Measurements from ENCODE around the gene LRP1-AS. TPM values are rescaled to one million over a fixed set of nuclear protein-coding genes. Genes with fewer than 3 reads are reported as not detected.

Gene LRP1-AS
- total RNA-seq, 1 donor: not detected

- DNase-seq (ENCODE audit: low read depth): no peak
These were observed 46.4 kb upstream of the LRP1-AS start for GRCh38 chr12:57193706-57194245.

GRCh38 chr12:57192920-57193319, 45.5 kb upstream of the LRP1-AS start:
- no peak for TF ChIP-seq CTCF (IDR thresholded peaks at IDR 0.05; ENCODE audit: insufficient read depth, low read length)
- DNase-seq (ENCODE audit: low read depth): no peak
- no peak overlapping the region for H3K4me3 ChIP-seq (ENCODE audit: low read depth, low read length)

More at GRCh38 chr12:57193706-57194245, 46.4 kb upstream of the LRP1-AS start:
- H3K4me3 ChIP-seq (ENCODE audit: low read depth, low read length): no peak overlapping the region
- no peak for TF ChIP-seq CTCF (IDR thresholded peaks at IDR 0.05; ENCODE audit: insufficient read depth, low read length)

- TF ChIP-seq CTCF (IDR thresholded peaks at IDR 0.05; ENCODE audit: insufficient read depth, low read length): no peak
- no peak overlapping the region for H3K4me3 ChIP-seq (ENCODE audit: low read depth, low read length)
- DNase-seq (ENCODE audit: low read depth): peak; percentile 31
These were observed 44.0 kb upstream of the LRP1-AS start for GRCh38 chr12:57191410-57191809.

- TF ChIP-seq CTCF (IDR thresholded peaks at IDR 0.05; ENCODE audit: insufficient read depth, low read length): no peak
- no peak for DNase-seq (ENCODE audit: low read depth)
- H3K4me3 ChIP-seq (ENCODE audit: low read depth, low read length): no peak overlapping the region
These were observed 43.4 kb upstream of the LRP1-AS start for GRCh38 chr12:57190821-57191220.

GRCh38 chr12:57190037-57190436, 42.6 kb upstream of the LRP1-AS start:
- DNase-seq (ENCODE audit: low read depth): peak; percentile 53
- H3K4me3 ChIP-seq (ENCODE audit: low read depth, low read length): no peak overlapping the region
- no peak for TF ChIP-seq CTCF (IDR thresholded peaks at IDR 0.05; ENCODE audit: insufficient read depth, low read length)

GRCh38 chr12:57188090-57188425, 40.6 kb upstream of the LRP1-AS start:
- H3K4me3 ChIP-seq (ENCODE audit: low read depth, low read length): no peak overlapping the region
- TF ChIP-seq CTCF (IDR thresholded peaks at IDR 0.05; ENCODE audit: insufficient read depth, low read length): no peak
- no peak for DNase-seq (ENCODE audit: low read depth)

Data from fibroblast of the aortic adventitia (primary cell).